ENCODE data around the gene ATP2B3.

Gene ATP2B3

DNA sequence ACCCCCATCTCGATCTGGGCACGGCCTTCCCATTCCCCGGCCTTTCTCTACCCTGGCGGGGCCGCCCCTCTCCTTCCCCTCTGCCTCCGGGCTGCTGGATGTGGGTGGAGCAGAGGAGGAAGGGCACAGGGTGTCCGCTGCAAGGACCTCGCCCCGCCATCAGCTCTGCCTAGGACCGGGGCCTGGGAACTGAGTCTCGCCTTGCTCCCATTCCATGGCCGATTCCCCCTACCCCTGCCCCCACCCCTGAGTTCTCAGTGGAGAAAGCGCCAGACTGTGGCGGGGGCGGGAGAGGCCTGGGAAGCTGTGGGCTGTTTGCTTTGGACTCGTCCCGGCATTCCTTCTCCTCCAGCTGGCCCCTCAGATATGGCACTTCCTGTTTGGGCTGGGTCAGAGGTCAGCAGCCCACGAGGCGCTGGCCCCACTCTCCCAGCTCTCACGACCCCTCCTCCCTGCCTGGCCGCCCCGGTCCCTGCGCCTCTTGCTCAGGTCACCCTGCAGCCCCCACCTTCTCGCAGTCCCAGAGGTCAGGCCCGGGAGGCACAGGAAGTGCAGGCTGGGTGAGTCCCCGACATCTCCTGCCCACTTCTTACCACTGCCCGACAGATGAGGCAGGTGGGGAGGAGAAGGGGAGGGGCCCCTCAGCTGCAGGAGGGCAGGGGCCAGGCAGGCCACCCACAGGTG is 29.1 kb upstream of the ATP2B3 start:
- no peak for DNase-seq

DNA sequence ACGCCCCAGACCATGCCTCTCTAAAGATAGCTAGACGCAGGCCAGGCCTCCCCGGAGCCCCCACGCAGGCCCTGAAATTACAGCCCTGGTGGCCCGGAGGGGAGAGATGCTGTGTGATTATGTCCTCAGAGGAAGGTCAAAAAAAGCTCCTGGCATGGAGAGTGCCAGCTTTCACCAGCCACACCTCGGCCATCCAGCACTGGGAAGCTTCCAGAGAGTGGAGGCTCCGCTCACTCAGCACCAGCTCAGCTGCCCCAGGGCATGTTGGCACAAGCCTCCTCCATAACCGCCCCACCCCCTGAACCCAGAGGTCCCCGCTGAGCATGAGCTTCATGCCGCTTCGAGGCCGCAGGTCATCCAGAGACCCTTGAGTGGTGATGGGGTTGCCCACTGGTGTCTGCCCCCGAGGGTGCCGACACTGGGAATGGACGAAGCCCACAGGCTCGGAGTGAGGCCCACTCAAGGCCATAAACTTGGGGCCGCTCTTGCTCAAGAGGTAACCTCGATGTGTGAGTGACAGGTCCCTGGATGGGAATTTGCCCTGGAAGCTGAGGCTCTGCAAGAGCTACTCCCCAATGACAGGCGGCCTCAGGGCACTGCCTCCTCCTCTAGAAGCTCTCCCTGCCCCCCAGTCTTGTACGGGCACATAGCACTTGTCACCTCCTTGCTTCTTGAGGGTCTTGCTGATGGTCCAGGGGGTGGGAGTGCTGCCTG is 27.1 kb upstream of the ATP2B3 start:
- no peak for DNase-seq

DNA sequence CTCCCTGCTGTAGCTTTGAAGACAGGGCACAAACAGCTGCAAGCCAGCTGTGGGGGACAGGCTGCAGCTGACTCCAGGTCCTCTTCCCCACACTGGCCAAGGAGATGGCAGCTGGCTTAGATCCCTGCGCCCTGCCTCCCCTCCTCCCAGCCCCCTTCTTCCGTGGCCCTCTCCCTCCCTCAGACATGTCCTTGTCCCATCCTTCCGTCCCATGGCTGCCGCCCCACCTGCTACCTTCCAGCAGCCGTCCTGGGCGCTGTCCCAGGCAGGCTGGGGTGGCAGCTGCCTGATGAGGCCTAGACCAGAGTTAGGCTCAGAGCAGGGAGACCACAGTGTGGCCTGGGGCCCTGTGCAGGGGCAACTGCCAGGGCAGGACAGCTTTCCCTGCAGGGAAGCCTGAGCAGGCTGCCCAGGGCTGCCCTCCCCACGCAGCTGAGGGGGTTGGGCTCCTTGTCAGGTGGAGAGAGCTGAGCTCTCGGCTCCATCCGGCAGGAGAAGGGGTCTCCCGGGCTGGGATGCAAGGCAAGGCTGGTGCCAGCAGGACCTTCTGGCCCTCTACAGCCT is 26.0 kb upstream of the ATP2B3 start:
- DNase-seq: no peak

DNA sequence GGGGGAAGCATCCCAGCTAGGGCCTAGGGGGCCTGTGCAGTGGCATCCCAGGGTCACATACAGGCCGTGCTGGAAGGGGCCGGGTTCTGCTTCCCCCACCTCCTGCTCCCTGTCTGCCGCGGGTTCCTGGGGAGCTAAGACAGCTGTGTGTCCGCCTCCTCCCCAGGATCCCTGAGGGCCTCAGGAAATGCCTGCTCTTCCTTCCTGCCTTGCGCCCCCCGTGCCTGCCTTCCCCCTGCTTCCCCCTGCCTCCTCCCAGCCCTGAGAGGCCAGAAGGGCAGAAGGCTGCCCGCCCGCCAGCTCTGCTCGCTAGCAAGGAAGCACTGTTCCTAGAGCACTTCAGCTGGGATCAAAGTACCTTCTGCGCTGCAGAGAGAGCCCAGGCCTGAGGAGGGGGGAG is 25.5 kb upstream of the ATP2B3 start:
- DNase-seq: no peak

DNA sequence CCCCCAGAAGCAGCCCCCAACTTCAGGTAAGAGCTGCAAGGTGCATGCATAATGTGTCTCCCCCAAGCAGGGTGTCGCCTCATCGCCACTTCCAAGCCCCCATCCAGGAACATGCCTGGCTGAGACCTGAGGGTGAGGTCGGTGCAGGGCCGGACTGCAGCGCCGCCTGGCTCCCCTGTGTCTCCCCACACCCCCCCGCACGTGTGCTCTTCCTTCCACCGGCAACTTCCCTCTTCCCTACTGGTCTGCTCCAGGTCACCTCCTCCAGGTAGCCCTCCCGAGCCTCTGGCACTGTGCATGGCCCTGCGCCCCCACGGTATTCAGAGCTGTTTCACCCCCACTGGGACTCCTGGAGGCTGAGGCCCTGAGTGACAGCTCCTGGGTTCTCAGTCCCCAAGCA is 24.9 kb upstream of the ATP2B3 start:
- DNase-seq: no peak

DNA sequence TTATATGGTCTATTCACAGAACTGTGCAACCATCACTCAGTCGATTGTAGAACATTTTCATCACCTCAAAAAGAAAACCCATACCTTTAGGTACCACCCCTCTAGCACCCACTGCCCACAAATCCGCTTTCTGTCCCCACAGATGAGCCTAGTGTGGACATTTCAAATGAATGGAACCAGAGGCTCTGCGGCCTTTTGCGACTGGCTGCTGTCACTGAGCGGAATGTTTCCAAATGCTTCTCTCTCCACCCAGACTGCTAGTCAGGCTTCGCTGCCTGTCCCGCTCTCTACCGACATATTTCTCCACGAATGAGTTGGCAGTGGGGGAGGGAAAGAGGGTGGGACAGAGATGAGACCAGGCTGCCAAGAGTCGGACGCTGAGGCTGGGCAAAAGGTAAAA is 24.4 kb upstream of the ATP2B3 start:
- no peak for DNase-seq

DNA sequence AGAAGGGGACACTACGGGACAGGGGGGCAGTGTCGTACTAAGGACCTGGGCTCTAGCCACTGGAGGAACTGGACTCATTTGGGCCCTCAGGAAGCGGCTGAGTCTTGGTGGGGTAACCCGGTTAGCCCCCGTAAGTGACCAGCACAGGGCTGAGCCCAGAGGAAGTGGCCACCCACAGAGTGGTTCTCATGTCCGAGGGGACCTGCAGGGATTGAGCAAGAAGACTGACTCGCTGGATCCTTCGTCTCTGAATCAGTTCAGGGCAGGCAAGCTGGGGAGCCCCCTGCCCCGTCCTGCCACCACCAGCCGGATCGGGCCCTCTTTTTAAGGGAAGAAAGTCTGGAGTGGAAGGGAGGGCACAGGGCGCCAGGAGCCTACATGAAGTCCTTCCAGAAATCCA is 23.4 kb upstream of the ATP2B3 start:
- DNase-seq: no peak

DNA sequence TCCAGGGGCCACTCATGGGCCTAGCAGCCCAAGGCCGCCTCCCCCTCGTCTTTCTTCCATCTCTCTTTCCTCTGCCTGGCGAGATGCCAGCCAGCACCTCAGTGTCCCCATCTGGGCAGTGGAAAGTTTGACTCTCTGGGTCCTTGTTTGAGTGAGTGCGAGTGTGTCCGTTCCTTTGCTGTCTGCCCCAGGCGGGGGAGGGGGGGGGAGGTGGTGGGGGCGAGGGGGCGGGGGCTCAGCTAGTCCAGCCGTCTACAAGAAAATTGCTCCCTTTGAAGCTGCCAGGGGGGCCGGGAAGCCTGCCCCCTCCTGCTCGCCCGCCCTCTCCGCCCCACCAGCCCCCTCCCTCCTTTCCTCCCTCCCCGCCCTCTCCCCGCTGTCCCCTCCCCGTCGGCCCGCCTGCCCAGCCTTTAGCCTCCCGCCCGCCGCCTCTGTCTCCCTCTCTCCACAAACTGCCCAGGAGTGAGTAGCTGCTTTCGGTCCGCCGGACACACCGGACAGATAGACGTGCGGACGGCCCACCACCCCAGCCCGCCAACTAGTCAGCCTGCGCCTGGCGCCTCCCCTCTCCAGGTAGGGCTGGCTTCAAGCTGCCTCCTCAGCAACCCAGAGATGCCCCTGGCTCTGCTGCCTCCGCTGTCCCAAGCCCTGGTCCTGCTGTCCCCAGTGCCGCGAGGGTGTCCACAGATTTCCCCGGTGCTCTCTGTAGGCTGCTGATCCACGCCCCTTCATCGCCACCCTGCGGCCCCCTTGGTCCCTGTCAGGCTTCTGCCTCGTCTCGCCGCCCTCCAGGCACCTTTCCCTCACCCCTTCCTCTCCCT is 22.7 kb upstream of the ATP2B3 start, which contains the start of gene BGN:
Gene BGN, plus strand, starts transcription at position 440 of the 821 bp plus-strand sequence. CDS start 9,652 bp downstream, outside the sequence.
- DNase-seq: peak in 24 of 58 donors; percentile 8 to 65 (median 38)

DNA sequence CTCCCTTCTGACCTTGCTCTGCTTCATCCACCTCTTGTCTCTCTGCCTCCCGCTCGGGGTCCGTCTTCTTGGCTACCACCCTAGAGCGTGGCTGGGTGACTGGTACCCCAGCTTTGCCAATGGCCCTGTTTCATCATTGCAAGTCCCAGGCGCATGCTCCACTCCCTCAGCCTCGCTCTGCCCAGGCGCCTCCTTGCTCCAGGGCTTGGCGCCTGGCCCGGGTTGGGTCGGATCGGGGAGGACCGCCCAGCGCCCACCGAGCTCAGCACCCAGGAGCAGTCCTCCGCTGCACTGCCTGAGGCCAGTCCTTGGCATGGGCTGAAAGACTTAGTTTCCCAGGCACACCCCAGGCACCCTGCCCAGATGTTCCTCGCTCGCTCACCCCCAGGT is 22.1 kb upstream of the ATP2B3 start:
- peak in 27 of 58 donors; percentile 4 to 65 (median 26) for DNase-seq

DNA sequence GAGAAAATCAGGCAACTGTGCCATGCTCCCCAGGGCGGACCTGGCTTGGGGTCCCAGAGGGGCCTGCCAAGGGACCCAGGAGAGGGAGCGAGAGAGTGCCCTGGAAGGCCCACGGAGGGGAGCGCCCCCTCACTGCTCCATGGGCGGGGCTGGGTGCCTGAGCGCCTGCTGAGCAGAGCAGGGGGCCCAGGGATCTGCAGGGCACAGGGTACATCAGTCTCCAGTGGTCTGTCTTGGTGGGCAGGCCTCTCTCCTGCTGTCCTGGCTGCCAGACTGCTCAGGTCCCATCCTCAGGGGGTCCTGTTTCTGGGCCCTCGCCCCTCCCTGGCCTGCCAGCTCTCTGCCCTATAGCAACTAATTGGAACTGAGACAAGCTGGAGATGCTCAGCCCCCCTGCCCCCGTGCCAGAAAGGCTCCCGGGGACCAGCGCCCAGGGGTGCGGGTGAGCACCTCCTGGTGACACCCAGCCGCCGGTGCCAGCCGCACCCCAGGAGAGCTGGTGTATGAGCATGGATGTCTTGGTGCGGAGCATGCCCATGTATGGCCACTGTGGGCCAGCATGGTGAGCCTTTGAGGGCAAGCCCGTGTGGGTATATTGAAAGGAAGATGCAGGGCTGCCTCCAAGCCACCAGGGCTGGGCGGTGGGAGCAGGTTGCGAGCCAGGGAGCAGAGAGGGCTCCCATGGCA is 21.4 kb upstream of the ATP2B3 start:
- no peak for DNase-seq

DNA sequence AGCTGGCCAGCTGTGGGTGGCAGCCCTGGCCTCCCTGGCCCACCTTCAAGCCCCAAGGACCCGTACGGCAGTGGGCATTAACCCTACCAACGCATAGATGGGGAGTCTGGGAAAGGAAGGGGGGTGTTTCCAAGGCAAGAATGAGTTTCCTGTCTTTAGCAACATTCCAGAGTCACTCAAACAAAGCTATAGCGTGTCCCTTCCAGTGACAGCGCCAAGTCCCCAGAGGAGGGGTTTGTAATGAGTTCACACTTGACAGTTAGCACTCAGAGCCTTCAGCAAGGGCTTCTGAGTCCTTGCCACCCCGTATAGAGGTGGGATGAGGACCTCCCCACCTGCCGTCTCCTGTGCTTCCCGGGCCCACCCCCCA is 20.9 kb upstream of the ATP2B3 start:
- no peak for DNase-seq

DNA sequence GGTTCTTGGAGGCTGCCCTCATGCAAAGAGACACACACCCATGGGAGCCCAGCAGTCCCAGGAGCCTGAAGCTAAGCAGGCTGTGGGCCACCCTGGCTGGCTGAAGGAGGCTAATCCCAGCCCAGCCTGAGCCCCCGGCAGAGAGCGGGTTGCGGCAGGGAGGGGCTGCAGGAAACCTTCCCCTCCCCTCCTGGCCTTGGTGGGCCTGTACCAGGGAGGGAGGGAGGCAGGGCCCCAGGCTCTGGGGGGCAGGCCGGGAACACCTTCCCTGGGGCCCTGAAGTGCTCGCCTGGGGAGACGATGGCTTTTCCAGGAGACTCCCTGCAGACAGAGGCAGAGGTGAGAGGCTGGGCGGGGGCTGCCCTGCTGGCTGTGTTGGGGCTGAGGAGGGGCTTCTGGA is 19.0 kb upstream of the ATP2B3 start:
- no peak for DNase-seq

DNA sequence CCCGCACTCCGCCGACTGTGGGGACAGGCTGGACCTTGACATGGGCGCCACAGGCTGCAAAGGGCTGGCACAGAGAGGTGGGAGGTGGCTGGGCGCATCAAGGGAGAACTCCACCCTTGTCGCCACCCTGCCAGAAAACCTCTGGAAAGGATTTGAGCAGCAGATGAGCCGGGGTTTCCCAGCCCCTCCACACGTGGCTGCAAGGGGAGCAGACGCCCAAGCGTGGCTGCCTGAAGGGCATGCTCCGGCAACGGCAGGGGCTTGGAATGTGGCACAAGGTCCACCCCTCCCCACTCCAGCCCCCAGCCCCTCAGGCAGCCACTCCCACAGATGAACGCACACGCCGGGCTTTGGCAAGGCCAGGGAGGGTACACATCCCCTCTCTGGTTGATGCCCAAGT is 18.1 kb upstream of the ATP2B3 start:
- no peak for DNase-seq

DNA sequence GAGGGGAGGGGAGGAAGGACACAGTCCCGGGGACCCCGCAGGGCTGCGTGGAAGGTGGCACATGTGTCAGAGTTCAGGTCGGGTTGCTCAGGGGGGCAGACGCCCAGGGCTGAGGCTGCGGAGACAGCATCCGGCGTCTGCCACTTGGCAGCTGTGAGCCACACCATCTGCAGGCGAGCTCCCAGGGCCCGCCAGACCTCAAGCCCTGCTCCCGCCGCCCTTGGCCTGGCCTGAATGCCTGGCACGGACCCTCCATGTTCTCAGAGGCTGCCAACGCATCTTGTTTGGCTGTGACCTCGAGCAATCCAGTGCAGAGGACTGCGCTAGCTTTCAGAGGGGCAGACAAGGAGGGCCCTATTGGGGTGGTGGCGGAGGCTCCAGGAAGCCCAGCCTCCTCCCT is 17.6 kb upstream of the ATP2B3 start:
- DNase-seq: peak in 52 of 58 donors; percentile 16 to 84 (median 58)

DNA sequence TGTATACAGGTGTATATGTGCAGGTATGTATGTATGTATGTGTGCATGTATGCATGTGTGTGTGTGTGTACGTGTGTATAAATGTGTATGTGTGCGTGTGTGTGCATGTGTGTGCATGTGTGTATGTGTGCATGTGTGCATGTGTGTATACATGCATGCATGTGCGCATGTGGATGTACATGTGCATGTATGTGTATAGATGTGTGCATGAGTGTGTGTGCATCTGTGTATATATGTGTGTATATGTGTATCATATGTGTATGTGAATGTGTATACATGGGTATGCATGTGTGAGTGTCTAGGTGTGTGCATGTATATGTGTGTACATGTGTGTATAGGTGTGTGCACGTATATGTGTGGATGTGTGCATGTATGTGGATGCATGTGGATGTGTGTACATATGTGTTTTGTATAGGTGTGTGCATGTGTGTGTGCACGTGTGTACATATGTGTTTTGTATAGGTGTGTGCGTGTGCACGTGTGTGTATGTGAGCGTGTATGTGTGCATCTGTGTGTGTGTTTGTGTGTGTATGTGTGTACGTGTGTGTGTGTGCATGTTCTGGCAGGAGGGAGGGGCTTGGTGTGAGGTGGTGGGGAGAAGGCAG is 16.7 kb upstream of the ATP2B3 start:
- no peak for DNase-seq

DNA sequence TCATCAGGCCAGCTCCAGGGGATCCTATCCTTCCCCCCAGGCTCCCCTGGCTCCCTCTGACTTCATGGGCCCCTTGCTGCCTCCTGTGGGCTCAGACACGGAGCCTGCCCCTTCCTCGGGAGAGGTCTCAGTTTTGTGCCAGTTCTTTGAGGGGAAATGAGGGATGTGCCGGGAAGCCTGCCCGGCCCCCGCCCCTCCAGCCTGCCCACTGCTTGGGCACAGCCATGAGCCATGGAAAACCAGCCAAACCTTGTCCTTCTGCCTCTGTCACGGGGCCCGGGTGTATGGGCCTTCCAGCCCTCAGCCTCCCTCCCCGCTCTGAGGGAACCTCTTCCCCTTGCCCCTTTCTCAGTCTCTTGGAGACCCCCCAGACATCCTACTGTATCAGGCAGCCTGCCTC is 15.9 kb upstream of the ATP2B3 start:
- DNase-seq: peak in 34 of 58 donors; percentile 2 to 56 (median 22)

DNA sequence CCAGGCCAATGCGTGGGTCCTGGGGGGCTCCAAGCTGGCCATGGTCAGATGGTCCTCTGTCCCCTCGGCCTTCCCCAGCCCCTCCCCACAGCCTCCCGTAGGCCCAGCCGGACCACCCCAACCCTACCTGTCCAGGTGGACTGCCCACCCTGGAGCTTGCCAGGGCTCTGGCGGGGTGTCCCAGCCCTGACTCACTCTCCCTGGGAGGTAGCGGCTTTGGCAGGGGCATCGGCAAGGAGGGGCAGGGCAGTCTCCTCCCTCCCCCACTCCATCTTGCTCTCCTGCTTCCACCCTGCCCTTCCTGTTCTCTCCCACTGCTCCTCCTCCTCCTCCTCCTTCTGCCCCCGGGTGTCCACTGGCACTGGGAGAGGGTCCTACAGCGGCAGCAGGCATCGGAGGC is 15.3 kb upstream of the ATP2B3 start:
- no peak for DNase-seq

DNA sequence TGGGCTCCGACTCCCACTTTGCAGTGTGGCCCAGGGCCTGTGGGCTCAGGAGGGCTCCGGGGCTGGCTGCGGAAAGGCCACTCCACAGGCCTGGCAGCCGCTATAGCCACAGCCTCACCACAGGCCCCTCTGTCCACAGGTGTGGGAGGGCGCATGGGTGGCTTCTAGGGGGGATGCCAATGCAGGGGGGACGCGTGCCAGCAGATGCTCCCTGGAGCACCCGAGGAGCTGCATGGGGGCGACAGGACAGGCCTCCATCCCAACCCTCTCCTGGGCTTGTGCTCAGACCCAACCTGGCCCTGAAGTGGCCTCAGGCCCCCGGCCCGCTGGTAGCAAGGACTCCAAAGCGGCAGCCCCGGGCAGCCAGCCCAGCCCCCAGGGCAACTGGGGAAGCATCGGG is 14.6 kb upstream of the ATP2B3 start:
- no peak for DNase-seq

DNA sequence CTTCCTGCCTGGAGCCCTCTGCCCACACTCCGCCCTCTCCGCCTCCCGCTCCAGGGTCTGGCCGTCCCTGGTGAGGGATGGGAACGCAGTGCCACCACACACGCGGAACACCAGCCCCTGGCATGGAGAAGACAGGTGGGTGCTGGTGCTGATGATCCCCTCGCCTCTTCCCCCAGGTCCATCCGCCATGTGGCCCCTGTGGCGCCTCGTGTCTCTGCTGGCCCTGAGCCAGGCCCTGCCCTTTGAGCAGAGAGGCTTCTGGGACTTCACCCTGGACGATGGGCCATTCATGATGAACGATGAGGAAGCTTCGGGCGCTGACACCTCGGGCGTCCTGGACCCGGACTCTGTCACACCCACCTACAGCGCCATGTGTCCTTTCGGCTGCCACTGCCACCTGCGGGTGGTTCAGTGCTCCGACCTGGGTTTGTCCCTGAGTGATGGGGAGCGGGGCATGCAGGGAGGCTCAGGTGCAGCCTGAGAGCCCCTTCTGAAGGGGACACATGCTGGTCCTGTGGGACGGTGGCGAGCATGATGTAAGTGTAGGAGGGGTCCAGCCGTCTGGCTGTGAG is 12.9 kb upstream of the ATP2B3 start:
- no peak for DNase-seq

DNA sequence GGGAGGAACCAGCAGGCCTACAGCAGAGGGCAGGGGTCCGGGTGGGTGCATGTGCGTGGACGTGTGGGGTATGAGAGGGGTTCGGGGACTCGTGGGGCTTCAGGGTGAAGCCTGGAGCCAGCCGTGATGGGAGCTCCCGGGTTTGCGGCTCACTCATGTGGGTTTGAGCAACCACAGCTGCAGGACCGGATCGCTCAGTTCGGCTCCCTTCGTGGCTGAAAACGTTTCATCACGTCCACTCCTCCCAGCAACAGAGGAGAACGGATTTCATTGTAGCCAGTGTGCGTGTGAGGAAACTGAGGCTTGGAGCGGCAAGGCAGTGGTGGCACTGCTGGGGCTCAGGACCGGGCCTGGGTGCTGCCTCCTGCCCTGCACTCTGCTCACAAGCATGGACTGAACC is 12.1 kb upstream of the ATP2B3 start:
- no peak for DNase-seq

Data from anterior cingulate cortex (tissue), 58 donors.